GM21619 (cell line): ENCODE data around the gene TMC2.
"Not testable (repeated sequence)": the region's sequence is repeated elsewhere in the genome, so short reads cannot be mapped to it uniquely, and the experiment has no call there.

Experiments used
- ATAC-seq: cut with Tn5 transposase; IDR thresholded peaks from one replicate; pipeline ENCODE4 v1.9.1; 2021; ENCODE audit not compliant: unreplicated experiment

Gene TMC2

DNA sequence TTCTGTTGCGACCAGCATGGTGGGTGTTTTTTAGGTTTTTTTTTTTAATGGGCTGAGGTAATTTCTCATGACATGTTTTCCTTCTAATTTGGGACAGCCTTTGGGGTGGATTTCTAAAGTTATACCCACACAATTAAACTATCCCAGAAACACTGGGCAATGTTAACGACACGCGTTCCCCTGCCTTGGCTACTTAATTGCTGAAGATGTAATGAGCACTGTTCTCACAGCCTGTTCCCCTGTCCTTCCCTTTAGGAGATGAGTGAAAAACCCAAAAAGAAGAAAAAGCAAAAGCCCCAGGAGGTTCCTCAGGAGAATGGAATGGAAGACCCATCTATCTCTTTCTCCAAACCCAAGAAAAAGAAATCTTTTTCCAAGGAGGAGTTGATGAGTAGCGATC, 121.3 kb downstream of the TMC2 start:
- no peak for ATAC-seq

DNA sequence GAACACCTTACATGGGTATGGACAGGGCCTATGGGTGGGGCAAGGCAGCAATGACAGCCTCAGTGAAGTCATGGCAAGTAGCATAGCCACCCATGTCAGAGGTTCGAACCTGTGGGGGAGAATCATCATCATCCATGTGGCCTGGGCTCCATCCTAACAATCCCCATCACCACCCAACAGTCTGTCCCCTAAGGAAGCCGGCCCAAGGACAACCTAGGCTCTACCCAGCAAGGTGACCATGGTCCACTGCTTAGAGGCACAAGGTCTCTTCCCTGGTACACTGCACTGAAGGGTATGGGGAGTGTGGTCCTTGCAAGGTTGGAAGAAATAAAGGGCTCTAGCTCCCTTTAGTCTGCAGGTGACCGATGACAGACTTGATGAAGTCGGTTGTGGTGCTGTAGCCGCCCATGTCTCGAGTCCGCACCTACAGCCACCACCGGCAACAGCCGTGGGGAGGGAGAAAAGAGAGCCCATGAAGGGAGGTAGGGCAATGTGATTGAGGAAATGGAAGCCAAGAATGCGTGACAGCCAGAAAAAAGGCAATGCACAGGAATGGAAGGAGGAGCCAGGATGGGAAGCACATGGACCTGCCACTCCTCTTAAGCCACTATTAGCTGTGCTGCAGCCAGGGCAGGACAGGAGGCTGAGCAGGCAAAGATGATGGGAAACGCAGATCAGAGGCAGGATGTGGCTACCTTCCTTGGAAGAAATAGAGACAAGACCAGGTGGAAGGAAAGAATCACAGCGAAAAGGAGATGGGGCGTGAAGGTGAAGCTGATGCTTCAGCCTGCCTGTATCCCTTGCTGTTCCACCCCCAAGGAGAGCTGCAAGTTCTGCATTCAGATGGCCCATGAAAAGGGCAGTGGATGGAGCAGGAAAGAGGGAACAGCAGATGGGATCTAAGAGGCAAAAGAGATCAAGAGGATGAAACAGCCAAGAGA, 122.3 kb downstream of the TMC2 start:
- no peak for ATAC-seq

DNA sequence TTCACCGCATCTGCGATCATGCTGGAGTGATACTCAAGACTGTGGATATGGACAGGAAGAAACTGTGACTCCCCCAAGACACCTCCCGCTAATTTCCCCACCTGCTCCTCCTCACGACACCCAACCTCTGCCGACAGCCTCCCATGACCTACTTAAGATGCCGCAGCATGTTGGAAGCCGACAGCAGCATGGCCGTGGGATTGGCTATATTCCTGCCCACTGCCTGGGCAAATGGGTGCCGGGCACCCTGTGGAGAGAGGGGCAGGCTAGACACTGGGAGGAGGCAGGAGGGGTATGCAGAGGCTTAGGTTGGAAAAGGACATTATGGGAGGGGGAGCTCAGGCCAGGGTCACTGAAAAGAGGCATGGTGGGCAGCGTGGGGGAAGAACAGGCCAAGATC, 123.2 kb downstream of the TMC2 start:
- no peak for ATAC-seq

DNA sequence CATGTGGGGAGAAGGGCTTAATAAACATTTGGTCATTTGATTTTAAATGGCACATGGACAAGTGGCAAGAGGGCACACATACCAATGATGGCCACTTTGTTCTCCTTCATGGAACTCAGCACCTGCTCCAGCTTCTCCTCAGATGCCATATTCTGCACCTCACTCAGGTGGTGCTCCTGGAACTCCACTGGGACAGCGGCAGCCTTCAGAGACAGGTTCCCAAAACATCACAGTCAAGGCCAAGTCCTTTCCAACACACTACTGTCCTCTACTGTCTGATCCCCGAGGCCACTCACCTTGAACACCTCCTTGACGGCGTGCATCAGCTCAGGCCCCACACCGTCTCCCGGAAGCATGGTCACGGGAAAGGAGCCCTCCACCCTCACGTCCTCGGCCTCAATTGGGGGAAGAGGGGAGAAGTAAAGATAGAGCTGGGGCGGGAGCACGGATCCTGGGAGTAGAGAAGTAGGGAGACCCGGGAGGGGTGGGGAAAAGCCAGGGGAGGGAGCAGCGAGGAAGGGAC, 127.1 kb downstream of the TMC2 start:
- ATAC-seq = no peak

DNA sequence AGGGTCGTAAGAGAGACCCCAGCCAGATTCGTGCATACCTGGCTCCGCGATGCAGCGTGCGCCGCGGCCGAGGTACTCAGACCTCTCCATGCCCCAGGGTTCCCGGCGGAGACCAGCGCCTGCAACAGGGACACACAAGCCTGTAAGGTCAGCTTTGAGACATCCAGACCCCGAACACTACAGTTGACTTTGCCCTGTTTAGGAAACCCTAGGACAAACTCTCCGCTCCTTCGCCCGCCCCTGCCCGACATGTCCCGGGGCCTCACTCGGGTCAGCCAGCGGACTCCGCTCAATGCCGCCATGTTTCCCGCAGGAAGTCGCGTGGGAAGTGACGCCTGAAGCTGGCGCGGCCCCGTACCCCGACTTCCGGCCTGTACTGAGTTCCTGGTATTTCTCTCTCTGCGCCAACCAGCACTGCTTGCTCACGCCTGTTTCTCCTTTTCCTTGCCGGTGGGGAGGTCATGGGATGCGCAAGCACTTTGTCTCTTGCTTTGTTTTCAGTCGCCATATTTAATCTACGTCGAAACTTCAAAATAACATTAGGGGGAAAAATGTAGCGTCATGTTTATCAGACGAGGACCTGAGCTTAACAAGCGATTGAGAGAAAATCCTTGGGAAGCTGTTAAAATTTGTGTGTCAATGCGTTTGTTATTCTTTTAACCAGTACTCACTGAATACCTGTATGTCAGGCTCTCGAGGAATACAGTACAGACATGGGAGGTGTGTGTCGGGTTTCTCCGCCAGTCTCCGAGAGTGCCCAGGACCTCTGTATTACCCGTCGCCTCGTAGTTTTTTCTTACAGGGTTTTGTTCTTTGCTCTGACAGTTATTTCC, 127.7 kb downstream of the TMC2 start, which contains the start of gene IDH3B:
Gene IDH3B, minus strand, starts transcription at position 330 of the 833 bp plus-strand sequence. Its CDS starts 28 bp downstream, at position 302.
- peak; percentile 84 for ATAC-seq

DNA sequence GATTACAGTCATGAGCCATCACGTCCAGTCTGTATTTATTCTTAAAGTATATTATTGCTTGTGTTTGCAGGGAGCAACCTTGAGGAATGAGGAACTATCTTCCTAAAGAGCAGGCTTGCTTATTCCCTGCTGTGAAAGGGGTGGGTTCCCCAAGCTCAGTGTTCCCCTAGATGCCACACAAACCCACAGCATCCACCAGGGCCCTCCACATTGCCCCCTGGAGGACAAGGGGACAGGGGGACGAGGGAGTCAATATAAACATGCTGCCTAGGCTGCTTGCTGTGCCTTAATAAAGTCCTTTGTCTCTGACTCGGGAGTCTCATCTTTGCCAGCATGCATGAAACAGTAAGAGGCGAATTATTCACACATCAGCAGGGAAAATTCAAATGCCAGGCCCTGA, 135.6 kb downstream of the TMC2 start:
- ATAC-seq = no peak

DNA sequence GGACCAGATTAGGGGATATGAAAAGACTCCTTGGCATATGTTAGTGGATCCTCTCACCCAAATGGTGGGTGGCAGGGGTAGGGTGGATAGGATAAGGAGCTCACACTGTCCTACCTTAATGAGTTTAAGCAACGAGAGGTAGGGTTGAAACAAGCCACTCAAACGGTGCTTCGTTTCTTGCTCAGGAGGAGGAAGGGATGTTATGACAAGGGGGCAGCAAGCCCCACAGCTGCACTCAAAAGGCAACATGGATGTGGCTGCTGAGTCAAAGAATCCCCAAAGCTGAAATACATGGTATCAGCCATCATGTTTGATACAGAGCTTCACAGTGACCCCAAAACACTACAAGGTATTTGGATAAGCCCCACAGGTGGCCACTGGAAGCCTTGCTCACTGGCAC, 136.1 kb downstream of the TMC2 start:
- ATAC-seq = no peak

DNA sequence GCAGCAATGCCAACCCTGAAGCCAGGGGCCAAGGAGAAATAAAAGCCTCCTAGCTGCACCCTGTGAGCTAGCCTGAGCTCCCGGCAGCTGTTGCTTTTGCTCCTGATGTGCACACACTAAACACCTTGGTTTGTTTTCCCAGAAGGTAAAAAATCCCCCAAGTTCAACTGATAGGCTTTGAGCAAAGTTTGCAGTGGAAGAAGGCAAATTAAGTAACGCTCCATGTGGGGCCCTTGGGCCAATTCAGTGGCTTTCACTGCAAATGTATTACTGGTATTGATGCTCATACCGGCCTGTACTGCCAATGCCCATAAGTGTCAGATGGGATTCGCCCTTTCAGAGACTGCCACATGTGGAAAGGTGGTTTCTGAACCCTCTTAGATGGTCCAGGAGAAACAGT, 137.1 kb downstream of the TMC2 start:
- ATAC-seq = no peak

DNA sequence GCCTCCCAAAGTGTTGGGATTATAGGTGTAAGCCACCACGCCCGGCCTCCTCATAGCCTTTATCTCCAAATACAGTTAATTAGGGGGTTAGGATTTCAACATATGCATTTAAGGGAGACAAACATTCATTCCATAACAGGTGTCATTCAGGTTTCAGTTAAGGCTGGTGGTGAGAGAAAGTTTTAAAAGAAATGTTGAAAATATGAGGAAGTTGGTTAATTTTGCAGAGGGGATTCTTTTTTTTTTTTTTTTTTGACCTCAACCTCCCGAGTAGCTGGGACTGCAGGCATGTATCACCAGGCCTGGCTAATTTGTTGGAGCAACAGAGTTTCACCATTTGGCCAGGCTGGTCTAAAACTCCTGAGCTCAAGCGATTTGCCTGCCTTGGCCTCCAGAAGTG, 143.7 kb downstream of the TMC2 start:
- ATAC-seq = no peak

DNA sequence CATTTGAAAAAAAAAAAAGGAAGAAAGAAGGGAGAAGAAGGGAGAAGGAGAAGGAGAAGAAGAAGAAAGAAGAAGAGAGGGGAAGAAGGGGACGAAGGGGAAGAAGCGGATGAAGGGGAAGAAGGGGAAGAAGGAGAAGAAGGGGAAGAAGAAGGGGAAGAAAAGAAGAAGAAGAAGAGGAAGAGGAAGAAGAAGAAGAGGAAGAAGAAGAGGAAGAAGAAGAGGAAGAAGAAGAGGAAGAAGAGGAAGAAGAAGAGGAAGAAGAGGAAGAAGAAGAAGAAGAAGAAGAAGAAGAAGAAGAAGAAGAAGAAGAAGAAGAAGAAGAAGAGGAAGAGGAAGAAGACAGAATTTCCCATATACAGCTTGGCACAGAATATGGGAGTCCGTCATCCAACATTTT, 145.7 kb downstream of the TMC2 start:
- ATAC-seq = not testable (repeated sequence)

DNA sequence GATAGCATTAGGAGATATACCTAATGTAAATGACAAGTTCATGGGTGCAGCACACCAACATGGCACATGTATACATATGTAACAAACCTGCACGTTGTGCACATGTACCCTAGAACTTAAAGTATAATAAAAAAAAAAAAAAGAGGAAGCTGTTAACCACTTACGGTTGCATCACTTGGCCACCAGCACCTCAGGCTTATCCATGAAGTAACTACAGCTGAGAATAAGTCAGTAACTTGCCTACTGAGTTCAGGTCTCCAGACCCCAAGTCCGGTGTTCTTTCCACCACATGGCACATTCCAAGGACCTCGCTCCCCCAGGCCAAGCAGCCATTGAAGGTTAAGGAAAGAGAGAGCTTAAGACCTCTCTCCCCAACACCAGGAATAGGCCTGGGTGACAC, 148.4 kb downstream of the TMC2 start:
- not testable (repeated sequence) for ATAC-seq

DNA sequence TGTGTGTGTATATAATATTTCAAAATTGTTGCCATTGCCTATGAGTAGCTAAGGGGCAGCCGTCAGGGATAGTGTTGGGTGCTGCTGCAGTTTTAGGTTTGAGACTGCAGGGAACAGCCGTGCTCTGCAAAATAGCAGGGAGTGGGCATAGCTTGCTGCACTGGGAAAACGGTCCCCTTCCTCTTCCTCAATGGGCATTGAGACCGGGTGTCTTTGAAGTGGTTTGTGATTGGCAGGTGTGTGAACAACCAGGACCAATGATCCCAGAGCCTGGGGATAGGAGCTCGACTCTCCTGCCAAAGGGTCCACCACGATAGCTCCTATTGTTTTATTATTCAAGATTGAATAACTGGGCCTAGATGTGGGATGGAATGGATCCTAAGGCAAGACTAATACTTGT, 151.1 kb downstream of the TMC2 start:
- ATAC-seq = no peak

DNA sequence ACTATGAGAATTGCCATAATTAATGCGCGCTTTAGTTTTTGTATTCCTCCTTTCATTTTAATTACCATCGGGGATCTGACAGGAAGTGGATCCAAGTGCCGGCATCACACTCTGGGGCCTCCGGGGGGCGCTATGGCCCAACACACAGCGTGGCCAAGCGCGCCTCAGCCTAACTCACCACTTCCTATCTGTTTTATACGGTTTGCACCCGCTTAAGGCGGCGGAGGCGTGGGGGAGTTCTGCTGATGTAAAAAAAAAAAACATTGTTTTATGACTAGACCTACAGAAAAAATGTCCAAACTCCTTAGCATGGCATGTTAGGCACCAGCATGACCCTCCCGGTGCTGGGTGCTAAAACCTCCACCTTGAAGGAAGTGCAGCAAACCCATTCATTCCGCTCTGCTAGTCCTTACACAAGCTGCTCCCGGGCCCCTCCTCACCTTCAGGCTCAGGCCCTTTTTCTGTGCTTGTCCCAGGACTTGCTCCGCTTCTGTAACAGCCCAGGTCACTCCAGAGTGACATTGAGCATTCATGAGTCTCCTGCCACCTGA, 151.7 kb downstream of the TMC2 start:
- no peak for ATAC-seq

DNA sequence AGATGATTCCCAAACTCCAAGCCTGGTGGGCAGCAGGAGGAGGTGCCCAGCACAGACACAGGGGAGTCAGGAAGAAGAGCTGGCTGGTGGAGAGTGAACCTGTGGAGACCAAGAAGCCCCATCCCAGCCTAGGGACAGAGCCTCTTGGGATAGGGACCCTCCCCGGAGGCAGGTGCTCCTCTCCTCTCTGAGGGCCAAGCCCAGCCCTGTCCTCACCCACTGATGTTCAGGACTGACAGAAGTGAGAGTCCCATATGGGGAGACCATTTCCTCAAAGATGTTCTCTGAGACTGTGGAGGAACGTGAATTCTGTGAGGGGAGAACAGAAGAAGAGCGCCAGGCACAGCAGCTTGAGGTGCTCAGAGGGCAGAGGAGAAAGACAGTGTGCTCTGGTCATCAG, 153.8 kb downstream of the TMC2 start:
- ATAC-seq = no peak

DNA sequence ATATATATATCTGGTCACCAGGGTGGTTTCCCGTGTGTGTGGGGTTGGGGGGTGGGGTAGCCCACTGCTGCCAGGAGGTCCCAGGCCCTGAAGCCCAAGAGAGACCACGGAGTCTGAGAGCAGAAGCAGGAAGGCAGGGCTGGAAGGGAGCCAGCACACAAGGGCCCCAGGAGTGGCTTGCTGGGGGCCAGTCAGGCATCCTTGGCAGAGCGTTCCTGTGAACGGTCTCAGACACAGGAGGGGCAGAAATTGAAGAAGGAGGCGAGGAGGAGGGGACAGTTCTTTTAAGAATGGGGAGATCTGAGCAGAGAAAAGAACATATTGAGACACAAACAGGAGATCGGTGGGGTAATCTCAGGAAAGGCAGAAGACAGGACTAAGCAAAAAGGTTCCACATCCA, 154.3 kb downstream of the TMC2 start:
- no peak for ATAC-seq

DNA sequence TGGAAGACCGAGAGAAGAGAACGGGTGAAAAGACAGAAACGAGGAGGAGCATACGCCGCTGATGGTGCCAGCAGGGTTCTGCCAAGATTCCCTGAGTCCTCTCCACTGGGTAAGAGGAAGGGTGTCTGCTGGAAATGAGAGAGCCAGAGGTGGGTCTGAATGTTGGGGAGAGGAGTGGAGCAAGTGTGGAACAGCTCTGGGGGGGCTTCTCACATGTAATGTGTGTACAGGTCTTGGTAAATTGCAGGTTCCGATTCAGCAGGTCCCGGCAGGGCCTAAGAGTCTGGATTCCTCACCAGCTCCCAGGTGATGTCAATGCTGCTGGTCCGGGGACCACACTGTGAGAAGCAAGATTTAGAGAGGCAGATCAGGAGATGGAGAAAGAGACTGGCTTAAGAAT, 154.8 kb downstream of the TMC2 start:
- ATAC-seq = no peak
